ENCODE data around the gene NFE2.

GRCh38 chr12:54266852-54267251 lies 34.0 kb downstream of the NFE2 start:
- TF ChIP-seq CTCF (IDR thresholded peaks at IDR 0.05): no peak
- TF ChIP-seq POLR2A (IDR thresholded peaks at IDR 0.05): no peak

Measured in uterus (tissue), 2 donors.